DOHH2 (cell line): ENCODE measurements around the gene SEMA5A.

Source experiments
- H3F3A ChIP-seq: fragments of 200-600 bp; sonication (generic), shearing (Covaris generic); 2 replicates; pipeline ENCODE4 v1.6.0; 2016; ENCODE audit warnings: antibody characterized with exemption, mild to moderate bottlenecking; ENCODE audit not compliant: control insufficient read depth, insufficient read depth
- H3K27ac ChIP-seq: fragments of 200-600 bp; sonication (generic); 2 replicates; pipeline ENCODE4 v1.5.1; 2014; ENCODE audit warnings: low read depth, mild to moderate bottlenecking, low read length, moderate library complexity
- H3K27me3 ChIP-seq: fragments of 200-600 bp; sonication (generic); 2 replicates; pipeline ENCODE4 v1.6.1; 2014; ENCODE audit warnings: mild to moderate bottlenecking, low read length, mixed read lengths; ENCODE audit not compliant: control insufficient read depth
- H3K36me3 ChIP-seq: fragments of 200-600 bp; sonication (generic); 2 replicates; pipeline ENCODE4 v1.6.1; 2014; ENCODE audit warnings: mild to moderate bottlenecking, low read length, moderate library complexity, mixed read lengths; ENCODE audit not compliant: control insufficient read depth
- H3K4me1 ChIP-seq: fragments of 200-600 bp; sonication (generic); 2 replicates; pipeline ENCODE4 v1.6.1; 2014; ENCODE audit warnings: mild to moderate bottlenecking, low read length, mixed read lengths; ENCODE audit not compliant: control insufficient read depth
- H3K4me2 ChIP-seq: fragments of 200-600 bp; sonication (generic); 2 replicates; pipeline ENCODE4 v1.6.0; 2014; ENCODE audit warnings: mild to moderate bottlenecking, low read length, moderate library complexity
- H3K4me3 ChIP-seq: fragments of 200-600 bp; sonication (generic); 2 replicates; pipeline ENCODE4 v1.5.1; 2014; ENCODE audit warnings: mild to moderate bottlenecking, low read length, mixed read lengths
- H3K79me2 ChIP-seq: fragments of 200-600 bp; sonication (generic); 2 replicates; pipeline ENCODE4 v1.6.1; 2014; ENCODE audit warnings: mild to moderate bottlenecking, low read length, mixed read lengths; ENCODE audit not compliant: control insufficient read depth
- H3K9me2 ChIP-seq: fragments of 200-600 bp; sonication (generic); replicated peaks from 2 replicates; pipeline ENCODE4 v1.6.1; 2014; ENCODE audit warnings: mild to moderate bottlenecking, low read length, mixed read lengths; ENCODE audit not compliant: control insufficient read depth
- H3K9me3 ChIP-seq: fragments of 200-600 bp; sonication (generic); 2 replicates; pipeline ENCODE4 v1.6.1; 2014; ENCODE audit warnings: antibody characterized with exemption, low read length, mixed read lengths; ENCODE audit not compliant: control insufficient read depth, insufficient read depth
- H4K20me1 ChIP-seq: fragments of 200-600 bp; sonication (generic); 2 replicates; pipeline ENCODE4 v1.6.0; 2014; ENCODE audit warnings: low read depth, mild to moderate bottlenecking, antibody characterized with exemption, low read length, moderate library complexity; ENCODE audit not compliant: control insufficient read depth, insufficient read depth
- EZH2phosphoT487 ChIP-seq: fragments of 200-600 bp; sonication (generic); IDR thresholded peaks from 2 replicates; pipeline ENCODE4 v1.6.1; 2017; ENCODE audit warnings: borderline replicate concordance, mild to moderate bottlenecking, antibody characterized with exemption, low read length, moderate library complexity, mixed read lengths
- TF ChIP-seq, protein P1 (sequence below): fragments of 200-600 bp; sonication (generic); IDR thresholded peaks from one replicate; pipeline ENCODE4 v1.5.1; 2014; ENCODE audit warnings: antibody characterized with exemption, mild to moderate bottlenecking, low read depth, low read length; ENCODE audit not compliant: poor library complexity, severe bottlenecking

SEMA5A gene

GRCh38 chr5:9373571-9373970, 172.3 kb downstream of the SEMA5A start:
- no peak for TF ChIP-seq EZH2phosphoT487
- TF ChIP-seq, protein P1, sequence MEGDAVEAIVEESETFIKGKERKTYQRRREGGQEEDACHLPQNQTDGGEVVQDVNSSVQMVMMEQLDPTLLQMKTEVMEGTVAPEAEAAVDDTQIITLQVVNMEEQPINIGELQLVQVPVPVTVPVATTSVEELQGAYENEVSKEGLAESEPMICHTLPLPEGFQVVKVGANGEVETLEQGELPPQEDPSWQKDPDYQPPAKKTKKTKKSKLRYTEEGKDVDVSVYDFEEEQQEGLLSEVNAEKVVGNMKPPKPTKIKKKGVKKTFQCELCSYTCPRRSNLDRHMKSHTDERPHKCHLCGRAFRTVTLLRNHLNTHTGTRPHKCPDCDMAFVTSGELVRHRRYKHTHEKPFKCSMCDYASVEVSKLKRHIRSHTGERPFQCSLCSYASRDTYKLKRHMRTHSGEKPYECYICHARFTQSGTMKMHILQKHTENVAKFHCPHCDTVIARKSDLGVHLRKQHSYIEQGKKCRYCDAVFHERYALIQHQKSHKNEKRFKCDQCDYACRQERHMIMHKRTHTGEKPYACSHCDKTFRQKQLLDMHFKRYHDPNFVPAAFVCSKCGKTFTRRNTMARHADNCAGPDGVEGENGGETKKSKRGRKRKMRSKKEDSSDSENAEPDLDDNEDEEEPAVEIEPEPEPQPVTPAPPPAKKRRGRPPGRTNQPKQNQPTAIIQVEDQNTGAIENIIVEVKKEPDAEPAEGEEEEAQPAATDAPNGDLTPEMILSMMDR, result no peak
- Histone ChIP-seq H3K79me2 (no peaks in the 10 kb centered on the region), H3K4me1 (no peaks in the 10 kb centered on the region), H3K36me3 (no peaks in the 10 kb centered on the region), H4K20me1 (no peaks in the 10 kb centered on the region), H3K4me2 (no peak overlapping the region), H3K27ac (no peak overlapping the region), H3K27me3 (no peaks in the 10 kb centered on the region), H3K9me3 (no peaks in the 10 kb centered on the region), H3F3A (no peaks in the 10 kb centered on the region), H3K9me2 (no peaks in the 10 kb centered on the region), H3K4me3 (no peak overlapping the region)

GRCh38 chr5:9370256-9370655, 175.6 kb downstream of the SEMA5A start:
- Histone ChIP-seq H3K4me2 (no peak overlapping the region), H3K36me3 (no peaks in the 10 kb centered on the region), H3K79me2 (no peaks in the 10 kb centered on the region), H4K20me1 (no peaks in the 10 kb centered on the region), H3F3A (no peaks in the 10 kb centered on the region), H3K27ac (no peak overlapping the region), H3K27me3 (no peaks in the 10 kb centered on the region), H3K9me3 (no peaks in the 10 kb centered on the region), H3K4me3 (no peak overlapping the region), H3K9me2 (no peaks in the 10 kb centered on the region), H3K4me1 (no peaks in the 10 kb centered on the region)
- TF ChIP-seq EZH2phosphoT487, result no peak
- TF ChIP-seq, protein P1, result no peak

DNA sequence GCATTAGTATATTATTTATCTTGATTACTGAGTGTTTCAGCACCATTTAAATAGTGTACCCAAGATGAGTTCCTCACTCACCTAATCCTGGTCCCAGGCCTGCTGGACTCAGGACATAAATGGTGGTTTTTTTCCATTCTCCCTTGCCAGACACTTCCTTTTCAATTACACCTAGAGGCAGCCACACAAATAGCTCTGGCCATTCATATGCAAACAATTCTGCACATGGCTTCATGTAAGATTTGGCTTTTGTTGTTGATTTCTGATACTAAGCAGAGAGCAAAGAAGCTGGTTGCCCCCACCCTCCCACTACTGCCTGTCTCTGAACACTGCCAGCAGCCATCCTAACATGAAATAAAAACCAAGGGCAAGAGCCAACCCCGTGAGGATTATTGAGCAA, 180.4 kb downstream of the SEMA5A start:
- no peak overlapping the region for H3K4me3 ChIP-seq
- H3K4me1 ChIP-seq, result no peaks in the 10 kb centered on the region
- H3K27ac ChIP-seq, result no peak overlapping the region
- no peak for TF ChIP-seq EZH2phosphoT487
- TF ChIP-seq, protein P1, result no peak
- no peaks in the 10 kb centered on the region for H4K20me1 ChIP-seq
- no peak overlapping the region for H3K4me2 ChIP-seq
- H3K79me2 ChIP-seq, result no peaks in the 10 kb centered on the region
- no peaks in the 10 kb centered on the region for H3K27me3 ChIP-seq
- no peaks in the 10 kb centered on the region for H3K36me3 ChIP-seq
- no peaks in the 10 kb centered on the region for H3K9me2 ChIP-seq
- no peaks in the 10 kb centered on the region for H3K9me3 ChIP-seq
- no peaks in the 10 kb centered on the region for H3F3A ChIP-seq

- Histone ChIP-seq H3K4me1 (no peaks in the 10 kb centered on the region), H3K27ac (no peak overlapping the region), H3K9me3 (no peaks in the 10 kb centered on the region), H3F3A (no peaks in the 10 kb centered on the region), H3K79me2 (no peaks in the 10 kb centered on the region), H3K4me2 (no peak overlapping the region), H3K27me3 (no peaks in the 10 kb centered on the region), H4K20me1 (no peaks in the 10 kb centered on the region), H3K36me3 (no peaks in the 10 kb centered on the region), H3K9me2 (no peaks in the 10 kb centered on the region), H3K4me3 (no peak overlapping the region)
- TF ChIP-seq EZH2phosphoT487, result no peak
- TF ChIP-seq, protein P1, result no peak
These were observed 182.4 kb downstream of the SEMA5A start for GRCh38 chr5:9363449-9363848.
